Kidney epithelial cell (primary cell): ENCODE measurements around the gene RAD51C. TPM values are rescaled to one million over a fixed set of nuclear protein-coding genes. Genes with fewer than 3 reads are reported as not detected.

Experiments
- DNase-seq: peaks from one replicate; pipeline ENCODE4 v3.0.0-alpha.2; 2010; ENCODE audit warnings: low read depth
- H3K27me3 ChIP-seq: 2 replicates; pipeline ENCODE4 v1.6.0; 2011; ENCODE audit warnings: low read length; ENCODE audit not compliant: control insufficient read depth, insufficient read depth
- H3K36me3 ChIP-seq: 2 replicates; pipeline ENCODE4 v1.5.1; 2011; ENCODE audit warnings: low read length; ENCODE audit not compliant: control insufficient read depth, insufficient read depth
- H3K4me3 ChIP-seq: 2 replicates; pipeline ENCODE4 v1.5.1; 2011; ENCODE audit warnings: low read depth, mild to moderate bottlenecking, control low read depth, low read length
- total RNA-seq: library from RNA; depleted of rRNA; stranded (reverse); fragments of >200 nt; gene quantifications from 2 replicates; pipeline ENCODE4 v1.2.3, GENCODE V29; 2015
- TF ChIP-seq, protein P1 (sequence below): IDR thresholded peaks from 2 replicates; pipeline ENCODE4 v1.5.1; 2011; ENCODE audit warnings: mild to moderate bottlenecking, moderate library complexity, low read length, control low read depth, inconsistent platforms; ENCODE audit not compliant: insufficient read depth, poor library complexity, severe bottlenecking

The RAD51C gene
- total RNA-seq, 1 donor from 2014 or later: 26.9 TPM

DNA sequence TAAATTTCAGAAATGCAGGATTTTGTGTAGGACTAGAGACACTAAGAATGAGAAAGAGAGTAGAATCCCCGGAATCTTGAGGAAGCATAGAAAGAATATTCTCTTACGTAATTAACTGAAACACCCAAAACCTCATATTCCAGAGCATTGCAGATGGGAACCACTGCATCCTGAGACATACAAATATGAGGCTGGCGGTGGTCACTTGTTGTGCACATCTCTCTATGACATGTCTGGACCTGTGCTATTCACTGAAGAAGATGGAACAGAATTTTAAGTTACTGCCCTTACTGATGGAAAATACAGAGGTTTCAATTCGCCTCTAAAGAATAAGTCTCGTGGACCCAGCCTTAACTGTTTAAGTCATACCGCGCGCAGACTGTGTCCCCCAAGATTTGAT is 806 bp downstream of the RAD51C start:
- H3K4me3 ChIP-seq: peak overlapping the region; percentile 79
- H3K27me3 ChIP-seq: no peaks in the 10 kb centered on the region
- H3K36me3 ChIP-seq: no peaks in the 10 kb centered on the region
- TF ChIP-seq, protein P1, sequence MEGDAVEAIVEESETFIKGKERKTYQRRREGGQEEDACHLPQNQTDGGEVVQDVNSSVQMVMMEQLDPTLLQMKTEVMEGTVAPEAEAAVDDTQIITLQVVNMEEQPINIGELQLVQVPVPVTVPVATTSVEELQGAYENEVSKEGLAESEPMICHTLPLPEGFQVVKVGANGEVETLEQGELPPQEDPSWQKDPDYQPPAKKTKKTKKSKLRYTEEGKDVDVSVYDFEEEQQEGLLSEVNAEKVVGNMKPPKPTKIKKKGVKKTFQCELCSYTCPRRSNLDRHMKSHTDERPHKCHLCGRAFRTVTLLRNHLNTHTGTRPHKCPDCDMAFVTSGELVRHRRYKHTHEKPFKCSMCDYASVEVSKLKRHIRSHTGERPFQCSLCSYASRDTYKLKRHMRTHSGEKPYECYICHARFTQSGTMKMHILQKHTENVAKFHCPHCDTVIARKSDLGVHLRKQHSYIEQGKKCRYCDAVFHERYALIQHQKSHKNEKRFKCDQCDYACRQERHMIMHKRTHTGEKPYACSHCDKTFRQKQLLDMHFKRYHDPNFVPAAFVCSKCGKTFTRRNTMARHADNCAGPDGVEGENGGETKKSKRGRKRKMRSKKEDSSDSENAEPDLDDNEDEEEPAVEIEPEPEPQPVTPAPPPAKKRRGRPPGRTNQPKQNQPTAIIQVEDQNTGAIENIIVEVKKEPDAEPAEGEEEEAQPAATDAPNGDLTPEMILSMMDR: no peak
- no peak for DNase-seq

- H3K27me3 ChIP-seq: no peaks in the 10 kb centered on the region
- no peak for DNase-seq
- H3K36me3 ChIP-seq: no peaks in the 10 kb centered on the region
- TF ChIP-seq, protein P1: no peak
- no peak overlapping the region for H3K4me3 ChIP-seq
These were observed 1.3 kb downstream of the RAD51C start for GRCh38 chr17:58693751-58694150.

GRCh38 chr17:58694302-58694701 is 1.9 kb downstream of the RAD51C start:
- Histone ChIP-seq H3K4me3 (no peak overlapping the region), H3K27me3 (no peaks in the 10 kb centered on the region), H3K36me3 (no peaks in the 10 kb centered on the region)
- DNase-seq: no peak
- TF ChIP-seq, protein P1: no peak

DNA sequence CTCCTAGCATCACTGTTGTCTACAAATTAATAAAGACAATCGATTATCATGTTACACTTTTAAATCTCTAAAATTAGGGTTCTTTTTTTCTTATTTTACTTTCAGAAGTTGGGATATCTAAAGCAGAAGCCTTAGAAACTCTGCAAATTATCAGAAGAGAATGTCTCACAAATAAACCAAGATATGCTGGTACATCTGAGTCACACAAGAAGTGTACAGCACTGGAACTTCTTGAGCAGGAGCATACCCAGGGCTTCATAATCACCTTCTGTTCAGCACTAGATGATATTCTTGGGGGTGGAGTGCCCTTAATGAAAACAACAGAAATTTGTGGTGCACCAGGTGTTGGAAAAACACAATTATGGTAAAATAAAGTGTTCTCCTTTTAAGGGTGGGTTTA is 2.4 kb downstream of the RAD51C start:
- no peak for DNase-seq
- Histone ChIP-seq H3K36me3 (no peaks in the 10 kb centered on the region), H3K4me3 (no peak overlapping the region), H3K27me3 (no peaks in the 10 kb centered on the region)
- TF ChIP-seq, protein P1: no peak

DNA sequence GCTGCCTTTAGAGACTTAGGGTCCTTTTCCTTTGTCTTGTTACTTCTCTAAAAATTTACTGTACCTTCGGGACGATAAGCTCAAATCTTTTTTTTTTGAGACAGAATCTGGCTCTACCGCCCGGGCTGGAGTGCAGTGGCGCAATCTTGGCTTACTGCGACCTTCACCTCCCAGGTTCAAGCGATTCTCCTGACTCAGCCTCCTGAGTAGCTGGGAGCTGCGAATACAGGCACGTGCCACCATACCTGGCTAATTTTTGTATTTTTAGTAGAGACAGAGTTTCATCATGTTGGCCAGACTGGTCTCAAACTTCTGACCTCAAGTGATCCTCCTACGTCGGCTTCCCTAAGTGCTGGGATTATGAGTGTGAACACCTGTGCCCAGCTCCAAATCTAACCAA is 7.4 kb downstream of the RAD51C start:
- Histone ChIP-seq H3K27me3 (no peaks in the 10 kb centered on the region), H3K4me3 (no peak overlapping the region), H3K36me3 (no peaks in the 10 kb centered on the region)
- TF ChIP-seq, protein P1: no peak
- DNase-seq: no peak

GRCh38 chr17:58702045-58702476 is 9.7 kb downstream of the RAD51C start:
- Histone ChIP-seq H3K36me3 (no peaks in the 10 kb centered on the region), H3K27me3 (no peaks in the 10 kb centered on the region), H3K4me3 (no peak overlapping the region)
- TF ChIP-seq, protein P1: no peak
- DNase-seq: no peak
